ENCODE data around the gene CD68.

The CD68 gene, protein sequence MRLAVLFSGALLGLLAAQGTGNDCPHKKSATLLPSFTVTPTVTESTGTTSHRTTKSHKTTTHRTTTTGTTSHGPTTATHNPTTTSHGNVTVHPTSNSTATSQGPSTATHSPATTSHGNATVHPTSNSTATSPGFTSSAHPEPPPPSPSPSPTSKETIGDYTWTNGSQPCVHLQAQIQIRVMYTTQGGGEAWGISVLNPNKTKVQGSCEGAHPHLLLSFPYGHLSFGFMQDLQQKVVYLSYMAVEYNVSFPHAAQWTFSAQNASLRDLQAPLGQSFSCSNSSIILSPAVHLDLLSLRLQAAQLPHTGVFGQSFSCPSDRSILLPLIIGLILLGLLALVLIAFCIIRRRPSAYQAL

DNA sequence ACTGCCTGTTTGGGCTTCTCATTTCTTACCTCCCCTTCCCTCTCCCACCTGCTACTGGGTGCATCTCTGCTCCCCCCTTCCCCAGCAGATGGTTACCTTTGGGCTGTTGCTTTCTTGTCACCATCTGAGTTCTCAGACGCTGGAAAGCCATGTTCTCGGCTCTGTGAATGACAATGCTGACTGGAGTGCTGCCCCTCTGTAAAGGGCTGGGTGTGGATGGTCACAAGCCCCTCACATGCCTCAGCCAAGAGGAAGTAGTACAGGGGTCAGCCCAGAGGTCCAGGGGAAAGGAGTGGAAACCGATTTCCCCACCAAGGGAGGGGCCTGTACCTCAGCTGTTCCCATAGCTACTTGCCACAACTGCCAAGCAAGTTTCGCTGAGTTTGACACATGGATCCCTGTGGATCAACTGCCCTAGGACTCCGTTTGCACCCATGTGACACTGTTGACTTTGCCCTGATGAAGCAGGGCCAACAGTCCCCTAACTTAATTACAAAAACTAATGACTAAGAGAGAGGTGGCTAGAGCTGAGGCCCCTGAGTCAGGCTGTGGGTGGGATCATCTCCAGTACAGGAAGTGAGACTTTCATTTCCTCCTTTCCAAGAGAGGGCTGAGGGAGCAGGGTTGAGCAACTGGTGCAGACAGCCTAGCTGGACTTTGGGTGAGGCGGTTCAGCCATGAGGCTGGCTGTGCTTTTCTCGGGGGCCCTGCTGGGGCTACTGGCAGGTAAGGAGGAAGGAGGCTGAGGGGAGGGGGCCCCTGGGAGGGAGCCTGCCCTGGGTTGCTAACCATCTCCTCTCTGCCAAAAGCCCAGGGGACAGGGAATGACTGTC, at the start of gene CD68:
CD68 (plus strand) TSS at position 638 of the 833 bp plus-strand sequence; CDS start at position 678, 40 bp downstream.
- H3K36me3 Mint-ChIP-seq (ENCODE audit: low read depth) = peaks cover 79% of the 10 kb centered on the region
- H3K4me1 Mint-ChIP-seq (ENCODE audit: low read depth) = peaks cover 96% of the 10 kb centered on the region
- peak within 1 kb of the TSS; percentile 99 for H3K27ac Mint-ChIP-seq
- H3K27me3 Mint-ChIP-seq = no peaks in the 10 kb centered on the region
- H3K9me3 Mint-ChIP-seq = no peaks in the 10 kb centered on the region
- H3K4me3 Mint-ChIP-seq = peak within 1 kb of the TSS; percentile 95

DNA sequence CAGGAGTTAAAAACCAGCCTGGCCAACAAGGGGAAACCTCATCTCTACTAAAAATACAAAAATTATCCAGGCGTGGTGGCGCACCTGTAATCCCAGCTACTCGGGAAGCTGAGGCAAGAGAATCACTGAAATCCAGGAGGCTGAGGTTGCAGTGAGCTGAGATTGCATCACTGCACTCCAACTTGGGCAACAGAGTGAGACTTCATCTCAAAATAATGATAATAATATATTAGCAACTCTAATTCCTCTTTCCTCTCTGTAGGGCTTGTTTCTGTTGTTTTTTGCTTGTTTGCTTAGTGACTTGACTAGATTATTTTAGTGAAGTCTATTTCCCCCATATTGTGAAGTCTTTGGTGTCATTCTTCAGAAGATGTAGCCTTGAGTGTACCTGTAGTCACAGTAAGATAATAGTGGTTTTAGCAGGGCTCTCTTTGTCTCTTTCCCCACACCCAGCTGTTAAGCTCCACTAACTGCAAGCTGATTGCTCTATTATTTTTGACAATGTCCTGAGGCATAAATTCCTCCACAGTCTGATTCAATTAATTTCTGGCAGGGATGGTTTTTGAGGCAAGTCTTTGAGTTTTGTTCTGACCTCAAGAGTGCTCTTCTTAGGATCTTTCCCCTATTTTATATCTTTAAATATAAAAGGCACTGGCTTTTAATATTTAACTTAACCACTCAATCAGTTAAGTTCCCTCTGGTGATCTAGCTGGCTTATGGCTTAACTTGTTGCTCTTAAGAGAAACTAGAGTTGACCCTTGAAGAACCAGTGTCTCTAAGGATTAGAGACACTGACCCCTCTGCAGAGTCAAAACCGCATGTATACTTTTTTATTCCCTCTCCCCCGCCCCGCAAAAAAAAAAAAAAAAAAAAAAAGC, 49.2 kb upstream of the CD68 start:
- no peak overlapping the region for H3K27ac Mint-ChIP-seq
- H3K4me3 Mint-ChIP-seq = no peak overlapping the region
- H3K27me3 Mint-ChIP-seq = no peaks in the 10 kb centered on the region
- H3K9me3 Mint-ChIP-seq = peaks cover 8% of the 10 kb centered on the region
- no peaks in the 10 kb centered on the region for H3K4me1 Mint-ChIP-seq (ENCODE audit: low read depth)
- peaks cover 3% of the 10 kb centered on the region for H3K36me3 Mint-ChIP-seq (ENCODE audit: low read depth)

DNA sequence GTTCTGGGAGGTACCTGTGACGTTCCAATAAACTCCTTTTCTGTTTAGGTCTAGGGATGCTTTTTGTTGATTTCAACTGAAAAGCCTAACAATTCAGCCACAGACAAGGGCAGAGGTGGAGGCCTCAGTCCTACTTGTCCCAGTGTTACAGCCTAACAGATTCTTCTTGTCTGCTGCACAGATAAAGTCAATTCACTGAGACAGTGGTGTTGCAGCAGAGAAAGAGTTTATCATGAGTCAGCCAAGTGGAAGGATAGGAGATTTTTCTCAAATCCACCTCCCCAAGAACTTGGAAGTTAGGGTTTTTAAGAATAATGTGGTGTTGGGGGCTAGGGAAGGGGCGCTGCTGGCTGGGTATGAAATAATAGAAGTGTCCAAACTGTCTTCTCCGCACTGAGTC, 41.4 kb upstream of the CD68 start:
- Mint-ChIP-seq H3K27me3 (no peaks in the 10 kb centered on the region), H3K36me3 (ENCODE audit: low read depth) (no peaks in the 10 kb centered on the region), H3K27ac (no peak overlapping the region), H3K9me3 (no peaks in the 10 kb centered on the region), H3K4me3 (no peak overlapping the region), H3K4me1 (ENCODE audit: low read depth) (no peaks in the 10 kb centered on the region)

DNA sequence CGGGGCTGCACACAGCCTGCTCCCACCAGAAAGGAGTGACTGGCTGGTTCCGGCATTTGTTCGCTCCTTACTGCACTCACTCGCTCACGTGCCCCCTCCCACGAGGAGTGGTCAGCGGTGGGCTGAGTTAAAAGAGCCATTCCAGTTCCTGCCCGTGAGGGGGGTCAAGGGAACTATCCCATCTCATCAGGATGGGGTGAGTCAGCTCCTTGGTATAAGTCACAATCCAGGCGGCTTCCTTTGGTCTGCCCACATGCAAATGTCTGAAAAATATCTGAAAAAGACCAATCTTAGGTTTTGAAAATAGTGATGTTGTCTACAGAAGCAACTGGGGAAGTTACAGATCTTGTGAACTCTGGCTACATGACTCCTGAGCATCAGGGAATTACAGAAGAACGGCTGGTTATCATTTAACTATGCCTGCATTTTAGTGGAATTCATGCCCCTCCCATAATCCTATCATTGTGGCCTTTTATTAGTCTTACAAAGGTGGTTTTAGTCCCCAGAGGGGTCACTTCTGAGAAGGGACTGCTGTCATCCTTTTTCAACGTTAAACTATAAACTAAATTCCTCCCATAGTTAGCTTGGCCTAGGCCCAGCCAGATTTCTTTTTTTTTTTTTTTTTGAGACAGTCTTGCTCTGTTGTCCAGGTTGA, 40.4 kb upstream of the CD68 start:
- Mint-ChIP-seq H3K27me3 (no peaks in the 10 kb centered on the region), H3K27ac (no peak overlapping the region), H3K36me3 (ENCODE audit: low read depth) (no peaks in the 10 kb centered on the region), H3K4me3 (no peak overlapping the region), H3K9me3 (no peaks in the 10 kb centered on the region), H3K4me1 (ENCODE audit: low read depth) (no peaks in the 10 kb centered on the region)

DNA sequence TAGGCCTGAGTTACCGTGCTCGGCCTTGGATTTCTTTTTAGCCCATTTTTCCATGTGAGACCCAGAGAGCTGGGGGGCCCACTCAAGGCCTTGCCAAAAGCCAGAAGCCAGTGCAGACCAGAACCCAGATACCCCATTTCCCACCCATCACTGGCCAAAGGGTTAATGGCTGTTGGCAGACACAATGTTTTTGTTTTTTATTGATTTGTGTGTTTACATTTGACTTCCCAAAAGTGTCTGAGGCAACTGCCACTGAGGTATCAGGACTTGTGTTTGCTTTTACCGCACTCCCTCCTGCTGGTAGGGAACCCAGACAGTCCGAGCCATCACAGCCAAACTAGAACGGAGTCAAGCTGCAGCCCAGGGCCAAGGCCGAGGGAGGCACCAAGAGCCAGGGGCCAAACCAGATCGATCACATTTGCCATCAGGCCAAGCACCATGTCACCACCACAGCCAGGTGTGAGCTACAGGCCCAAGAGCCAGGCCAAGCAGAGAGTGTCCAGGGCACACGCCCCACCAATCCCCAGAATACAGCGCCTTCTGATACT, 38.3 kb upstream of the CD68 start:
- H3K4me1 Mint-ChIP-seq (ENCODE audit: low read depth) = no peaks in the 10 kb centered on the region
- no peaks in the 10 kb centered on the region for H3K27me3 Mint-ChIP-seq
- H3K9me3 Mint-ChIP-seq = no peaks in the 10 kb centered on the region
- H3K27ac Mint-ChIP-seq = no peak overlapping the region
- H3K4me3 Mint-ChIP-seq = no peak overlapping the region
- no peaks in the 10 kb centered on the region for H3K36me3 Mint-ChIP-seq (ENCODE audit: low read depth)

DNA sequence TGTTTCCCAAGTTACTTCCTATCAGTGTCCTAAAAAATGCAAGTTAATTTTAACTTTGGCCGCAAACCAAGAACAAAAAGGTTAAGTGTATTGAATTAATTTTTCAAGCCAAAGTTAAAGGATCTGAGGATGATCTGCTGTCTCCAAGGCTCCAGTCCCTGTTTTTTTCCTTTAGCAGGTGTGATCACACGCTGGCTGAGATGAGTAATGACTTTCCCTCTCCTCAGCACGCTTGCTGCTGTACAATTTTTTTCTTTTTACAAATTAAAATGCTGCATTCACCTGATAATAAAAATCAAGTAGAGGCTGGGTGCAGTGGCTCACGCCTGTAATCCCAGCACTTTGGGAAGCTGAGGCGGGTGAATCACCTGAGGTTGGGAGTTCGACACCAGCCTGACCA, 34.5 kb upstream of the CD68 start:
- H3K36me3 Mint-ChIP-seq (ENCODE audit: low read depth) = no peaks in the 10 kb centered on the region
- H3K9me3 Mint-ChIP-seq = no peaks in the 10 kb centered on the region
- H3K4me1 Mint-ChIP-seq (ENCODE audit: low read depth) = peaks cover 20% of the 10 kb centered on the region
- no peak overlapping the region for H3K27ac Mint-ChIP-seq
- no peaks in the 10 kb centered on the region for H3K27me3 Mint-ChIP-seq
- no peak overlapping the region for H3K4me3 Mint-ChIP-seq

DNA sequence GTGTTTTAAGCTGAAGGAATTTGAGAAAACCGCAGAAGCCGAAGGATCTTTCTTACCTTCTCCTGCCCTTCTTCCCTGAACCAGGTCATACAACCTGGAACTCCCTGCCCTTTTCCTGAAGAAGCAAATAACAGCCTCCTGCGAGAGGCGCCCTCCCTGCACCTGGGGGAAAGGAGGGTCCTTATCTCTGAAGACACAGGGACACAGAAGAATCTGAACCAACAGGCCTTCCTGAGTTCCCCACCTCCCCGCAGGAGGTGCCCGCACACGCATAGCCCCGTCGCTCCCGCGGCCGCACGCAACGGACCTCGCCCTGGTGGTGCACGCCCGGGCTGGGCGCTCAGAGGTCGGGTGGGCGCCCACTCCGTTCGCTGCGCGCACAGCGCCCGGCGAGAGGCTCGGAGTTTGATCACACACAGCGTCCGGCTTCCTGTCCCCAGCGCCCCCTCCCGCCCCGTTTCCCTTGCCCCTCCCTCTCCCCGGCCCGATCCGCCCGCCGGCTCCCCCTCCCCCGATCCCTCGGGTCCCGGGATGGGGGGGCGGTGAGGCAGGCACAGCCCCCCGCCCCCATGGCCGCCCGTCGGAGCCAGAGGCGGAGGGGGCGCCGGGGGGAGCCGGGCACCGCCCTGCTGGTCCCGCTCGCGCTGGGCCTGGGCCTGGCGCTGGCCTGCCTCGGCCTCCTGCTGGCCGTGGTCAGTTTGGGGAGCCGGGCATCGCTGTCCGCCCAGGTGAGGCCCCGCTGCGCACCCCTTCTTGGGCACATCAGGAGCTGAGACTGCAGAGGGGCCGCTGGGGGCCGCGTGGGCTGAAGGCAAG, 30.6 kb upstream of the CD68 start, which contains the start of gene TNFSF12:
TNFSF12 (plus strand) TSS at position 474 of the 816 bp plus-strand sequence; CDS start at position 570, 96 bp downstream.
- Mint-ChIP-seq H3K4me1 (ENCODE audit: low read depth) (peaks cover 59% of the 10 kb centered on the region), H3K36me3 (ENCODE audit: low read depth) (peaks cover 4% of the 10 kb centered on the region), H3K4me3 (peak within 1 kb of the TSS; percentile 80), H3K27me3 (no peaks in the 10 kb centered on the region), H3K9me3 (no peaks in the 10 kb centered on the region), H3K27ac (peak within 1 kb of the TSS; percentile 72)

DNA sequence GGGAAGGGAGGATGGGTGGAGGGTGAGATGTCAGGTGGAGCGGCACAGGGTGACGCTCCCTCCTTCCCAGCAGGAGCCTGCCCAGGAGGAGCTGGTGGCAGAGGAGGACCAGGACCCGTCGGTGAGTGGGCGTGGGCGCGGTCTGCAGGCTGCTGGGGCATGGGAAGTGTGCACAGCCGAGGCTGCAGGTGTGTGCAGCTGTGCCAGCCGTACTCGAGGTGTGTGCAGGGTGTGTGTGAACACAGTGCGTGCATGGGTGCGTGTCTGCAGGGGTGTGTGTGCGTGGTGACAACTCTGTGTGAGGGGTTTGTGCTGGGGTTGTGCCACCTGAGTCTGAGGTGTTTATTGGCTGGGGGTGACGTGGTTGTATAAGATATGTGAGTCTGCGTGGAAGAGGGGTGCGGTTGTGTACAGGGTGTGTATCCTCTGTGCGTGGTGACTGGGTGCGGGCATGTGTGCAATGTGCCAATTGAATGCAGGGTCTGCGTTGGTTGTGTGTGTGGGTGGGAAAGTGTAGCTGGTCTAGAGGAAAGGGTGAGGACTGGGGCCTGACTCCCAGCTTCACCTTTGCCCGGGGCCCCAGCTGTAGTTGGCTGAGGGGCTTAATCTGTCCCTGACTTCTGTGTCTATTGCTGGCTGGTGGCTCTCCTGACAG, 29.9 kb upstream of the CD68 start:
- H3K27ac Mint-ChIP-seq = peak overlapping the region; percentile 70
- H3K36me3 Mint-ChIP-seq (ENCODE audit: low read depth) = peaks cover 4% of the 10 kb centered on the region
- no peaks in the 10 kb centered on the region for H3K27me3 Mint-ChIP-seq
- H3K4me3 Mint-ChIP-seq = peak overlapping the region; percentile 80
- no peaks in the 10 kb centered on the region for H3K9me3 Mint-ChIP-seq
- H3K4me1 Mint-ChIP-seq (ENCODE audit: low read depth) = peaks cover 63% of the 10 kb centered on the region

DNA sequence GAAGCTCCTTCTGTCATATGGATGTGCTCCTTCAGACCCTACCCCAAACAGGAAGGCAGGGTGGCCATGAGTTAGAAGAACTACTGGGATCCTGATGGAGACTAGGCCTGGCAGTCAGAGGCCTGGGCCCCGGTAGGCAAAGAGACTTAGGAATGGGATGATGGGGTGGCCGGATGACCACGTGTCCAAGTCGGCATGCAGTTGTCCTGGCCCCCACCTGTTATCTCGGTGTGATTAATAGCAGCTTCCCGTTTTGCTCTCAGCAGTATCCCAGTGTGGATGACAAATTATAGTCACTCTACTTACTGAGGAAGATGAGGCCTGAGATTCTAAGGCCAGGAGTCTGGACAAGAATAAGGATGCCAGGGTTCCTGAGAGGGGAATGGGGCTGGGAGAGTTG, 29.1 kb upstream of the CD68 start:
- no peaks in the 10 kb centered on the region for H3K9me3 Mint-ChIP-seq
- peaks cover 63% of the 10 kb centered on the region for H3K4me1 Mint-ChIP-seq (ENCODE audit: low read depth)
- H3K27ac Mint-ChIP-seq = no peak overlapping the region
- no peaks in the 10 kb centered on the region for H3K27me3 Mint-ChIP-seq
- peaks cover 4% of the 10 kb centered on the region for H3K36me3 Mint-ChIP-seq (ENCODE audit: low read depth)
- H3K4me3 Mint-ChIP-seq = peak overlapping the region; percentile 3

DNA sequence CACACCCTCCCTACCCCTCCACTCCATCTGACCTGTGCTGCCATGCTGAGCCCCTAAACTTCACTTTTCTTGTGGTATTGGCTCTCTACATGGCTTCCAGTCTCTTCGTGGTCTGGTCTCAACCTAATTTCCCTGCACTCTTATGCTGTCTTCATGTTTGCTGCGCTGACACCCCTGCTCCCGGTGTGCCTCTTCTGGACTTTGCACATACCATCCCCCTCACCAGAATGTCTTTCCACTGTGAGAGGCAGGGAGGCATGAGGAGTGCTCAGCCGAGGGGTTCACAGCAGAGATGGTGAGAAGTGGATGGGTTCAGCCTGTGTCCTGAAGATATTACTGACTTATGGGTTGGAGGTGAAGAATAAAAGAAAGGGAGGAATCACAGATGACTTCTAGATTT, 28.0 kb upstream of the CD68 start:
- peaks cover 68% of the 10 kb centered on the region for H3K4me1 Mint-ChIP-seq (ENCODE audit: low read depth)
- no peaks in the 10 kb centered on the region for H3K27me3 Mint-ChIP-seq
- peak overlapping the region; percentile 59 for H3K27ac Mint-ChIP-seq
- H3K9me3 Mint-ChIP-seq = no peaks in the 10 kb centered on the region
- H3K4me3 Mint-ChIP-seq = no peak overlapping the region
- peaks cover 4% of the 10 kb centered on the region for H3K36me3 Mint-ChIP-seq (ENCODE audit: low read depth)

DNA sequence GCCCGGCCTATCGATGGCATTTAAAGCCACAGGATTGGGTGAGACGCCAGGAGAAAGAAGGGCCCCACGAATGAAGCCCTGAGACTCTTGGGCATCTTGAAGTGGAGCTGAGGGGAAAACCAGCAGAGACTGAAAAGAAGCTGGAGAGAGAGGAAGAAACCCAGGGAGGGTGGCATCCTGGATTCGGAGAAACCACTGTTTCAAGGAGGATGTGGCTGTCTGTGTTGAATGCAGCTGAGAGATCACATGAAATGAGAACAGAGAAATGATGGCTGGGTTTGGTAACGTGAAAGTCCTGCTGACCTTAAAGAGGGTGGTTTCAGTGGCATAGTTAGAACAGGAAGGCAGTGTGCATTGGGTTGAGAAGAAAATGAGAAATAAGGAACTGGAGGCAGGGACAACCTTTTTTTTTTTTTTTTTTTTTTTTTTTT, 26.8 kb upstream of the CD68 start:
- Mint-ChIP-seq H3K9me3 (no peaks in the 10 kb centered on the region), H3K36me3 (ENCODE audit: low read depth) (peaks cover 4% of the 10 kb centered on the region), H3K27ac (peak overlapping the region; percentile 87), H3K27me3 (no peaks in the 10 kb centered on the region), H3K4me1 (ENCODE audit: low read depth) (peaks cover 70% of the 10 kb centered on the region), H3K4me3 (peak overlapping the region; percentile 66)

DNA sequence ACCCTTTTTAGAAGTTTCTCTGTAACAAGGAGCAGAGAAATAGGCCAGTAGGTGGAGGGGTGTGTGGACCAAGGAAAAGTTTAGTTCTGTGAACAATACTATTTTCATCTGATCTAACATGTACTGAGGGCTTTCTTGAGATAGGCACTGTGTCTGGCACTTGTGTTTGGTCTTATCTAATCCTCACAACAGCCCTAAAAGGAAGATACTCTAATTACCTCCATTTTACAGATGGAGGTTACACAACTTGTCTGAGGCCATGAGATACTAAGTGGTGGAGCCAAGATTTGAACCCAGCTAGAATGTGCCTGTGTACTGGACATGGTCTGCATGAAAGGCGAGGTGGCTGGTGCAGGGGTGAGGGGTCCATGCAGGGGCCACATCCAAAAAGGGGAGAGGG, 26.1 kb upstream of the CD68 start:
- H3K9me3 Mint-ChIP-seq = no peaks in the 10 kb centered on the region
- peaks cover 69% of the 10 kb centered on the region for H3K4me1 Mint-ChIP-seq (ENCODE audit: low read depth)
- no peaks in the 10 kb centered on the region for H3K27me3 Mint-ChIP-seq
- no peak overlapping the region for H3K4me3 Mint-ChIP-seq
- H3K27ac Mint-ChIP-seq = peak overlapping the region; percentile 87
- H3K36me3 Mint-ChIP-seq (ENCODE audit: low read depth) = peaks cover 4% of the 10 kb centered on the region

Measured in stimulated activated naive CD8-positive, alpha-beta T cell treated with anti-CD3 and anti-CD28 coated beads, Interleukin-15, Interleukin-2, amounts not matched to agents 100 ng/mL and 50 ng/mL, for 24 hours (primary cell).